ENCODE data around the gene TMEM204.

DNA sequence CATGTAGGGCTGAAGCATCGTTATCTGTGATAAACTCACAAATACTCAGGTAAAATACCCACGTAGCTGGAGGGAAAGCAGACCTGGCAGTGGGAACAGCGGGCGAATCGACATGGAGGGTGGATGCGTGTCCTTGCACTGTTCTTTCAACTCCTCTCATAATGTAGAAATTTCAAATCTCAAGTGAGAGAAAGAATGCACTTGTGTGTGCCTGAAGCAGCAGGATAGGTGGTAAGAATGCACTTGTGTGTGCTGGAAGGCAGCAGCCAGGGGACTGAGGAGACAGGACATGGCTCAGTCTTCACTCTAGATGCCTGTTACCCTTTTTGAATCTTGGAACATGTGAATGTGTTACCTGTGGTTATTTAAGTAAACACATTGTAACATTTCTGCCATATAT lies 68.0 kb downstream of the TMEM204 start:
- no peak for TF ChIP-seq FEZF1 (tag by site-specific recombination; IDR thresholded peaks at IDR 0.05)
- TF ChIP-seq ZNF266 (tag by site-specific recombination; IDR thresholded peaks at IDR 0.05; ENCODE audit: low read depth): no peak
- TF ChIP-seq ZEB2 (tag by site-specific recombination; IDR thresholded peaks at IDR 0.05): no peak
- TF ChIP-seq REST (tag by site-specific recombination; IDR thresholded peaks at IDR 0.05): no peak
- no peak for TF ChIP-seq CTCF (tag by site-specific recombination; IDR thresholded peaks at IDR 0.05)
- no peak for TF ChIP-seq ZNF747 (tag by site-specific recombination; IDR thresholded peaks at IDR 0.05)
- no peak for TF ChIP-seq GLI2 (tag by site-specific recombination; IDR thresholded peaks at IDR 0.05; ENCODE audit: borderline replicate concordance, low read depth)
- no peak for TF ChIP-seq ZNF18 (tag by site-specific recombination; IDR thresholded peaks at IDR 0.05)
- no peak for TF ChIP-seq ELK4 (IDR thresholded peaks at IDR 0.05; ENCODE audit: borderline replicate concordance, low read depth, low read length)
- no peak for TF ChIP-seq OVOL3 (tag by site-specific recombination; IDR thresholded peaks at IDR 0.05)
- TF ChIP-seq ZNF677 (tag by site-specific recombination; IDR thresholded peaks at IDR 0.05): no peak
- no peak for TF ChIP-seq ZNF292 (tag by site-specific recombination; IDR thresholded peaks at IDR 0.05; ENCODE audit: borderline replicate concordance, low read depth)
- TF ChIP-seq, protein P1, sequence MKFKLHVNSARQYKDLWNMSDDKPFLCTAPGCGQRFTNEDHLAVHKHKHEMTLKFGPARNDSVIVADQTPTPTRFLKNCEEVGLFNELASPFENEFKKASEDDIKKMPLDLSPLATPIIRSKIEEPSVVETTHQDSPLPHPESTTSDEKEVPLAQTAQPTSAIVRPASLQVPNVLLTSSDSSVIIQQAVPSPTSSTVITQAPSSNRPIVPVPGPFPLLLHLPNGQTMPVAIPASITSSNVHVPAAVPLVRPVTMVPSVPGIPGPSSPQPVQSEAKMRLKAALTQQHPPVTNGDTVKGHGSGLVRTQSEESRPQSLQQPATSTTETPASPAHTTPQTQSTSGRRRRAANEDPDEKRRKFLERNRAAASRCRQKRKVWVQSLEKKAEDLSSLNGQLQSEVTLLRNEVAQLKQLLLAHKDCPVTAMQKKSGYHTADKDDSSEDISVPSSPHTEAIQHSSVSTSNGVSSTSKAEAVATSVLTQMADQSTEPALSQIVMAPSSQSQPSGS (tag by site-specific recombination; IDR thresholded peaks at IDR 0.05; ENCODE audit: low read depth): no peak
